GM21528 (cell line): ENCODE measurements around the gene BBLN.
"Not testable (repeated sequence)": the region's sequence is repeated elsewhere in the genome, so short reads cannot be mapped to it uniquely, and the experiment has no call there.

Source experiments
- ATAC-seq: cut with Tn5 transposase; IDR thresholded peaks from one replicate; pipeline ENCODE4 v1.9.1; 2021; ENCODE audit warnings: mild to moderate bottlenecking, moderate library complexity; ENCODE audit not compliant: unreplicated experiment, low FRiP score

BBLN gene

DNA sequence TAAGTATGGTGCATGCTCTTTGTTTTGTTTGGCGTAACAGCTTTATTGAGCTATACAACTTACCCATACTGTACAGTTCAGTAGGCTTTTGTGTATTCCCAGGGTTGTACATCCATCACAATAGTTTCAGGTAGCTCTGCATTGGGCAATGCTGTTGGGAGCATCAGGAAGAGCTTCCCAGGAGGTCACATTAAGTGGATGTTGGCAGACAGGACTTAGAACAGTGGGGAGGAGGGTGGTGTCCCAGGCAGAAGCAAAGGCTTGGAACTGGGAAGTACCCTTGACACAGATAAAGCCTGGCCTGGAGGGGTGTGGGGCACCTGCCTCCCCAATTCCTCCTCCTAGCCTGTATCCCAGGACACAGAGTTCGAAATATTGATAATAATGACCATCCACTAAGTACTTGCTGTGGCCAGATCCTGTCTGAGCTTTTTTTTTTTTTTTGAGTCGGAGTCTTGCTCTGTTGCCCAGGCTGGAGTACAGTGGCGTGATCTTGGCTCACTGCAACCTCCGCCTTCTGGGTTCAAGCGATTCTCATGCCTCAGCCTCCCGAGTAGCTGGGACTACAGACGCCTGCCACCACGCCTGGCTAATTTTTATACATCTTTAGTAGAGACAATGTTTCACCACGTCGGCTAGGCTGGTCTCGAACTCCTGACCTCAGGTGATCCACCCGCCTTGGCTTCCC lies 1.3 kb downstream of the BBLN start:
- no peak for ATAC-seq

DNA sequence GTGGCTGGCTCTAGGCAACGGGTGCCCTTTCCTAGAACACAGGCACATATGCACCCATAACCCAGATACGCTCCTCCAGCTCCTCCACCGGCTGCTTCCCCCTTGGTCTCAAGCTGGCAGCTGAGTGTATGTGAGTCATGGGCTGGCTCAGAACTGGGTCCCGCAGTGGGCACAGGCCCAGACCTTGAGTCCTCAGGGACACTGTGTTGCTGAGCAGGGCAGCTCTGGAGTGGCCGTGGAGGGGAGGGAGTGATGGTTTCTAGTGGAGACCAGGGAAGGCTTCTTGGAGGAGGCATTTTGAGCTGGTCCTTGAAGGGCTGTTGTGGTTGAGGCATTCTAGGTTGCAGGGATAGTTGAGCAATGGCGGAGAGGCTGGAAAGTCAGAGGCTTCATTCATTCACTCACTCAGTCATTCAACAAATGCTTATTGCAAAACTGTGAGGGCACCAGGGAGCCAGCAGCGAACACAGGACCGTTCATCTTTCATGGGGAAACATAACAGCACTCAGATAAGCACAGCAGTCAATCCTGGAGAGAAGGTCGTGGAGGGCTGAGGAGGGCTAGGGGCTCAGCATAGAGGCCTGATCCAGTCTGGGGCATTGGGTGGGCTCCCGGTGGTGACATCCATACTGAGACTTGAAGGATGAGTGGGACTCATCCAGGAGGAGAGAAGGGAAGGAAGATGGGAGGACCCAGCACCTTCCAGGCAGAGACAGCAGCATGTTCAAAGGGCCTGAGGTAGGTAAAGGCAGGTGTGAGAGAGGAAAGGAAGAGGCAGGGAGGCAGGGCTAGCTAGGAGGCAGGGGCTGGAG lies 2.4 kb downstream of the BBLN start:
- no peak for ATAC-seq

DNA sequence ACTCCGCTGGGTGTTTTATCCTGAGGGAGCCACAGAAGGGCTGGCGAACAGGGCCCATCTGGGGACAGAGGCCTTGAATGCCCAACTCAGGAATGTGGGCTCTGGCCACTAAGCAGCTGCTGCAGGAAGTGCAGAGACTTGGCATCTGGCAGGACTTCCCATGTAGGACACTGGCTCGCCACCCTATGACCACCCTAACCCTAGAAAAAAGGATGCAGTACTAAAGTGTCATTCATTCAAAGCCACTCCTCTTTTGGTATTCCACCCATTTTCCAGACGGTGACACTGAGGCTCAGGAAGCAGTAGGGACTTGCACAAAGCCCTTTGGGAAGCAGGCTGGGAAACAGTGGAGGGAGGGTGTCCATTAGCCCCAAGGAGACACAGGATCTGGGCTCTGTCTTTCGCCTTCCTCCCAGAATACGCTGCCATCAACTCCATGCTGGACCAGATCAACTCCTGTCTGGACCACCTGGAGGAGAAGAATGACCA lies 3.0 kb downstream of the BBLN start:
- ATAC-seq, result no peak

DNA sequence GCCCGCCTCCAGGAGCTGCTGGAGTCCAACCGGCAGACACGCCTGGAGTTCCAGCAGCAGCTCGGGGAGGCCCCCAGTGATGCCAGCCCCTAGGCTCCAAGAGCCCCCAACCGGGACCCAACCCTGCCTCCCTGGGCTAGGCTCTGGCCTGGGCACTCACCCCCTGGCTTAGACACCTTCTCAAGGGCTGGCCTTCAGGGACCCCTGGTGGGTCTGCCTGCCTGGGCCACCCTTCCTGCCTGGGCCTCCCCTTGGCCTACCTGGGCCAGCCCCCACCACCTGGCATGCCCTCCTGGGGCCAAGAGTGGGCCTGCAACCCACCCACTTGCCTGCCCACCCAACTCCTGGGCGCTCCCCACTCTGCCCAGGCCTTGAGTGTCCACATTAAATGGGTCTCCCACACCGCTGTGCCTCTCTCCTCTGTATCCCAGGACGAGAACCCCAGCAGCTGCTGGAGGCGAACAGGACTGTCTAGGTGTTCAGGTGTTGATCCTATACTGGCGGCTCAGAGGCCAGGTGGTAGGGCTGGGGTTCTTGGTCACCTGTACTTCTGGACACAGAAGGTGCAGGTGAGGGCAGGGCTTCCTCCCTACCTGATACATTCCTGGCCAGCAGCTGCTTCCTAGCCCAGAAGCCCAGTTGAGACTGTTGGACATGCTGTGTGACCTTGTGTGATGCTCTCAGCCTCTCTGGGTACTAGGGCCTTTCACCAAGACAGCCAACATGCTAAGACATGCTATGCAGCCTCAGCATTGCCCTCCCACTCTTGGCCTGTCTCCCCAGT lies 3.6 kb downstream of the BBLN start:
- no peak for ATAC-seq

DNA sequence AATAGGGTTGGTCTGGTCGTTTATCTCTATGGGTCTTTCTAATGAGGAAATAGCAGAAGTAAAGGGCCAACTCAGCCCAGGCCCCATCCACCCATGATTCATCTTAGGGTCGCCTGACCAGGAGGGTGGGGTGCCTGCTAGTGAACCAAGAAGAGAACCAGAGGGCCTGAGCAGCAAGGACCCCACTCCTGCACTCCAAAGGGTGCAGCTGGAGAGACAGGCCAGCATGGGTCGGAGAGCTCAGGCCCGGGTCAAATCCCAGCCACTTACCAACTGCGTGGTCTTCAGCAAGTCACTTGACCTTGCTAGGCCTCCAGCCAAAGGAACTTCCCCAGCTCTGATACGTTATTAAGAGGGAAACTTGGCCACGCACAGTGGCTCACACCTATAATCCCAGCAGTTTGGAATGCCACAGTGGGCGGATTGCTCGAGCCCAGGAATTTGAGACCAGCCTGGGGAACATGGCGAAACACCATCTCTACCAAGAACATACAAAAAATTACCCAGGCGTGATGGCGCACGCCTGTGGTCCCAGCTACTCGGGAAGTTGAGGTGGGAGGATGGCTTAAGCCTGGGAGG lies 4.3 kb downstream of the BBLN start:
- no peak for ATAC-seq

DNA sequence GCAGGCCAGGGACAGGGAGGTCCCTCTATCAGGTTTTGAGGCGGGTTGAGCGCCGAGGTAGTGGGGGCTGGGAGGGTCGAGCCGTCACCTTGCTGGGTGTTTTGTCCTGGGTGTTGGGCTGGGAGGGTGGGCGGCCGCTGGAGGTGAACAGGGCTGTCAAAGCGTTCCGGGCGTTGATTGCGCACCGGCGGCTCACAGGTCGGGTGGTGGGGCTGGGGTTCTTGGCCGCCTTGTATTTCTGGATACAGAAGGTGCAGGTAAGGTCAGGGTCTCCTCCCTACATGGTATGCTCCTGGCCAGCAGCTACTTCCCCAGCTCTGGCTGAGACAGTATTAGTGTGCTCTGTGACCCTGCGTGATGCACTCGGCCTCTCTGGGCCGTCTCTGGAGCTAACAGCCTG lies 6.1 kb downstream of the BBLN start:
- ATAC-seq, result no peak

DNA sequence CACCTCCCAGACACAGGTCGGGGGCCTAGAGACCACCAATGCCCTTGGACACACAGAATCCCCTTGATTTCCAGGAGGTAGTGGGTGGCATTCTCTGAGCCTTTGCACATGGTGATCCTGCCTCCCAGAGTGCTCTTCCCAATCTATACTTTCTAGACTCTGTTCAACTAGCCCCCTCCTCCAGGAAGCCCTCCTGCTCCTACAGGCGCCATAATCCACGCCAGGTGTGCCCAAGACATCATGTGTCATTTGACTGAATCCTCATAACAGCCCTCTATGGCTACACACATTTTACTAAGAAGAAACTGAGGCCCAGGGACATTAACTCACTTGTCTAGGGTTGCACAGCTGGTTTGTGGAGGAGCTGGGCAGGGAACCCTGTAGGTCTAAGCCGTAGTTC lies 7.1 kb downstream of the BBLN start:
- no peak for ATAC-seq

DNA sequence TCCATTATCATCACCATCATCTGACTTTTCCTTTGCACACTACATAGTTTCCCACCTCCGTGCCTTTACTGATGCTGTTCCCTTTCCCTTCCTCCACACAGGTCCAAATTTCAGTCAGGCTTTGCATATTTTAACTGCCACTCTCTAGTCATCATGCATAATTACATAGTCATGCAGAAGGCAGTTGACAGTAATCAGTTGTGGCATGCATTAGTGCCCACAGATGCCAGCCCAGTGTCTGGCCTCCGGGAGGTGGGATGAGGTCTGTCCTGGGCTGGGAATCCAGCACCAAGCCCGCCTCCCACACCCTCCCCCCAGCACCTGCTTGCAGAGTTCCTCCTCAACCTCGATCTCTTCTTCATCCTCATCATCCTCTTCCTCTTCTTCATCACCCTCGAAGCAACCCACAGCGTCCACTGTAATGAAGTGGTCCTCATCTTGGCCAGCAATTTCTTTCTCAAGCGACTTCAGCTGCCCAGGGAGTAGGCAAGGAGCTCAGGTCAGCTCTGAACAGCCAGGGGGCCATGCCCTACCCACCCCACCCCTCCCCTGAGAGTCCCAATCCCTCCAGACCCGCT lies 8.8 kb downstream of the BBLN start:
- no peak for ATAC-seq

DNA sequence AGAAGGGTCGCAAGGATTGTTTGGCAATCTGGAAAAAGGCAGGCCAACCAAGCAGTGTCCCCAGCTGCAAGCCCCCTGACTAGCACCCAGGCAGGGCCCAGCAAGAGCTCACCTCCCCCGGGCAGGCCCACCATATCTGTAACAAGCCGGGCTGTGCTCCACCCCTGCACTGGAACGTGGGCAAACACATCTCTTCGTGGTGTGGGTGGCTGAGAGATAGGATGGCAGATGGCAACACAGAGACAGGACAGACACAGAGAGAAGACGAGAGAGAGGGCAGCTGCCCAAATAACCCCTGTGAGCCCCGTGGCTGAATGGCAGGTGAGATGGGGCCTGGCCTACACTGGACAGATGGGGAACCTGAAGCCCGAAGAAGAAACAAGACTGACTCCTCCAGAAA lies 9.4 kb downstream of the BBLN start:
- no peak for ATAC-seq

DNA sequence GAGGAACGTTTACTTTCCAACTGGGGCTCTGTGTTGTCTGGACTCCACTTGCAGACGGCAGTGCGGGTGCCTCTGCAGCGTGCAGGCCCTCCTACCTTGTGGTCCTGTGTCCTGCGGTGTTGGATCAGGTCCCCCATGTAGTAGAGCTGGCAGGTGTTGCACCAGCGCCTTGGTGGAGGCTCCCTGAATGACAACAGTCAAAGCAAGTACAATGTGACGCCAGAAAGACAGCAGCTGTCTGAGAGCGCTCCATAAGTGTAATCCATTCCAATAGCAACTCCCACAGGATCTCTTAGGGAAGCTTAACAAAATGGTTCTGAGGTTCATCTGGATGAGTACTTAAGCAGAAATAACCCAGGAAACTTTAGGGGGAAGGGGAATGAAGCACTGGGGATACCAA lies 9.9 kb downstream of the BBLN start:
- ATAC-seq, result no peak

DNA sequence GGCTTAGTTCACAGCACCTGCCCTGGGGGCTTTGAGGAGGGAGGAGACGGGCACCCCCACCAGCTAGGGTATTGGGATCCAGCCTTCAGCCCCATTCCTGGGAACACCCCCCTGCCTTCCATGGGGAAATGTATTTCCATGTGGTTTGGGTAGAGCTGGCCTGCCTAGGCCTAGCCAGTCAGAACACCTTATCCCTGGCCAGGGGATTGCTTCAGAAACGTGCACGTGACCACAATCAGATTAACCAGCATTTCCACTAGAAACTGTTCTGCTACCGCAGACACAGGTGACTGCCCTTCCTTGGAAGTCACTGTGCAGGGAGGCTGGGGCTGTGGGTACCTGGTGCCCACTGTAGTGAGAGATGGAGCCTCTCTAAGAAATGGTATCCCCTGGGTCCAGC lies 14.0 kb downstream of the BBLN start:
- ATAC-seq, result no peak

DNA sequence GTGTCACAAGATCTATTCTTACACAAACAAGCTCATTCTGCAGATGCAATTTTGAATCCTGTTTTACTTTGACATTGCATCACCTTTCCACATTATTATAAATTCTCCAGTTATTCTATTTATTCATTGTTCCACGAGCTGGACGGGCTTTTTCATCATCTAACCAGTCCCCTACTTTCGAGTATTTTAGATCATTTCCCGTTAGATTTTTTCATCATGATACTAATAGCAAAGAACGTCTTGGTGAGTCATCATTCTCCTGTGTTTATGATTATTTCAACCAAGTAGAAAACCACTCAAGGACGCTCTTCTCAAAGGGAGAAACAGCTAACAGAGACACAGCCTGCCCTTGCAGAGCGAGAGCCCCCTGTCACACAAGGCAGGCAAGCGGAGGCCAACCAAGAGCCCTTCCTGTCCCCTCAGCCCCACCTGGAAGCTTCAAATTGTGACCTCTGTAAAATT lies 15.1 kb downstream of the BBLN start:
- no peak for ATAC-seq

DNA sequence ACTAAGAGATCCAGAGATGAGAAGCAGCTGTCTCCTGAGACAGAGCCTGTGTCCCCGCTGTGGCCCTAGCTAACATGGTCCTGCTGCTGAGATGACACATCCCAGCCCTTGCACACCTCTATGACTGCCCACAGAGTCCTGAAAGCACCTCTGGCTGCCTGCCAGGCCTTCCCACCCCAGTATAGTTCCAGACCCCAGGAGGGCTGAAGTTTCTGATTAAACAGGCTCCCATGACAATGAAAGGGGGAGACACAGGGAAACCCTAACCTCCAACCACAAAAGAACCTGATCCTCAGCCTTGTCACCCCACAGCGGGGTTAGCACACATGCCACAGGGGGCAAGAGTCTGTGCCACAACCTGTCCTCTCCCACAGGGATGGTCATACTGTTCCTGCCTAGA lies 15.7 kb downstream of the BBLN start:
- ATAC-seq, result no peak

DNA sequence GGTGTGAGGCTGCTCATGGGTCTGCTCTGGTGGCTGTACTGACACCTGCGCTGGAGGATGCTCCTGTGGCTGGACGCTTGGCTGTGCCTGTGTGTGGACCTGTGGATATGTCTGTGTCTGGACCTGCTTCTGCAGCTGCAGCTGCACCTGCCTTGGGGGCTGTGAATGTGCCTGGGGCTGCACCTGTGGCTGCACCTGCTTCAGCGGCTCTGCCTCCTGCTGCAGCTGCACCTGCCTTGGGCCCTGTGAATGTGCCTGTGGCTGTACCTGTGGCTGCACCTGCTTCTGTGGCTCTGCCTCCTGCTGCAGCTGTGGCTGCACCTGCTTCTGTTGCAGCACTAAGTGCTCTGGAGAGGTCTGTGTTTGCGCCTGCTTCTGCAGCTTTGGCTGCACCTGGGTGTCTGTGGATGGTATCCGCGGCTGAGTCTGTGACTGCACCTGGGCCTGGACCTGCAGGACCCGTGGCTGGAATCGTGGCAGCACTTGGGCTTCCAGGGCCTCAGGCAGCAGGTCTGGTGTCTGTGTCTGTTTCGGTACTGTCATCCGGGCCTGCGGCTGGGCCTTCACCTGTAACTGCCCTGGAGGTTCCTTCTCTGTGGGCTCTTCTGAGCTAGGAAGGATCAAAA lies 18.9 kb downstream of the BBLN start:
- ATAC-seq, result no peak

DNA sequence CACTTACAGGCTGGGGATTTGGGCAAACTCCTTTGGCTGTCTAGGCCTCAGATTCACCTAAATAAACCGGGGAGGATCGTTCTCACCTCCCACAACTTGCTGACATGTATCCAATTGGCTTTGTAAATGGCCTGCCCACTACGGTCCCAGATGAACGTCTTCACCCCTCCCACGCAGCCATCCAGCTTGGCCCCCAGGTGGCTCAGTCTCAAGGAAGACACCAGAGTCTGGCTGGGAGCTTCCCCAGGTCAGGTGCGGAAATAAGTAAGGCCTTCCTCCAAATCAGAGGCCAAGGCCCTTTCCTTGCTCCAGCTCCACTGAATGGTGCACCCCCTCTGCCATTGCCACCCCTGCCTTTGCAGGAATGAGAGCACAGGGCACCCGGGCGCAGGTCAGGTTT lies 19.9 kb downstream of the BBLN start:
- no peak for ATAC-seq

DNA sequence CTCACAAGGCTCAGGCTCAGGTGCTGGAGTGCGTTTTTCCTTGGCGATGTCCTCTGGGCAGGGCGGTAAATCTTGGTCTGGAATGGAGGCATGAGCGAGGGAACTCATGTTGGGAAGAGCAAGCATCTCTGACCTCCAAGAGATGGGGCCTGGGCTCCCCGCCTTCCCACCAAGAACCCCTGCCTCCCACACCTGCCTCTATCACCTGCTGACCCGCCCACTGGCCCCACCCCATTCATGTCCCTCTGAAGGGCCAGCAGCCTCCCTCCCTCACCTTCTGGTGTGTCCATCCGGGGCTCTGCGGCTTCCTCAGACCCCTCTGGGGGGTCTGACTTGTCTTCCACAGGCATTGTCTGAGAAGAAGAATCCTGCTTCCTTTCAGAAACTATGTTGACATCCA lies 20.4 kb downstream of the BBLN start:
- no peak for ATAC-seq

DNA sequence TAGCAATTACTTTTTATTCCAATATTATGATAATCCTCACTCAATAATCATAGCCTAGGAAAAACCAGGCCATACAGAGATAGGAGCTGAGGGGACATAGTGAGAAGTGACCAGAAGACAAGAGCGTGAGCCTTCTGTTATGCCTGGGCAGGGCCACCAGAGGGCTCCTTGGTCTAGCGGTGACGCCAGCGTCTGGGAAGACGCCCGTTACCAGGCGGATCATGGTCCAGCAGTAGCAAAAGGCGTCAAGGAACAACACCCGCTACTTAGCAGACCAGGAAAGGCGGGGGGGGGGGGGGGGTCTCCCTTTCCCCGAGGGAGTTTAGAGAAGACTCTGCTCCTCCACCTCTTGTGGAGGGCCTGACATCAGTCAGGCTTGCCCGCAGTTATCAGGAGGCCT lies 21.4 kb downstream of the BBLN start:
- ATAC-seq, result not testable (repeated sequence)

DNA sequence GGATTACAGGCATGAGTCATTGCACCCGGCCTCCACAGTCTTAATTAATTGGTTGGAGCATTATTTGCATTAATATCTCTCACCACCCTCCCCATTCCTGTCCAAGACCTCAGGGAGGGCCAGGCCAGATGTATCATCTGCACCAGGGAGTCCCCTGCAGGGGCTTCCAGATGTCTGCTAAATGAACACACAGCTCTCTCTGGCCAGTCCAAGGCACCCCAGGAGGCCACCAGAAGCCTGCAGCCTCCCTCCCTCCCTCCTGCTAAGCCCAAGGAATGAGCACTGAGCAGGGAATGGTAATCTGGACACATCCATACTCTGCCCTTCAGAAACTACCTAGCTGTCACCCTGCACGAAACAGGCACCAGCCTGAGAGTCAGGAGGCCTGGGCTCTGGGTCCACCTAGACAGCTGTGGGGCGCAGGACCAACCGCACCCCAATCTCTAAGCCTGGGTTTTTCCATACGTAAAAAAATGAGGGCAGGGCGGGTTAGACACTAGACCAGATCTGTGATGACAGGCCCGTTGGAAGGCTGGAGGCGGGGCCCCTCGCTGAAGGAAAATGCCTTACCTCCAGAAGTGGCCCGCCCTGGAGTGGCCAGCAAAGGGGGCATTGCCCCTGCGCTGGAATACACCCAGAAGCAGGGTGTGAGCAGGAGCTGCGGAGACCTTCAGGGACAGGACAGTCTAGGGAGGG lies 23.0 kb downstream of the BBLN start:
- ATAC-seq, result no peak
